Gastrocnemius medialis (tissue), 4 donors: ENCODE results near the gene BLCAP.

ENCODE experiments used
- CTCF ChIP-seq, 5 experiments: fragments of 450-650 bp in 3 of 5; fragments of 200-600 bp in 2 of 5; sonication (generic) in 2 of 5; IDR thresholded peaks in 4 of 5; conservative IDR thresholded peaks in 1 of 5; 1 replicate in 4 of 5; 2 replicates in 1 of 5; pipeline ENCODE4 v1.5.1; 2016 to 2019; ENCODE audit warnings: antibody characterized with exemption in 5 of 5, mild to moderate bottlenecking in 3 of 5, moderate library complexity in 3 of 5
- POLR2A ChIP-seq, 2 donors: fragments of 450-650 bp; IDR thresholded peaks; one replicate each; pipeline ENCODE4 v1.6.1; 2017; ENCODE audit warnings: antibody characterized with exemption in 2 of 2, mild to moderate bottlenecking in 2 of 2, moderate library complexity in 2 of 2

- TF ChIP-seq CTCF (IDR thresholded peaks at IDR 0.05 in 4 of 5, conservative IDR thresholded peaks at IDR 0.05 in 1 of 5): no peak
- no peak for TF ChIP-seq POLR2A (IDR thresholded peaks at IDR 0.05)
These were observed 32.9 kb downstream of the BLCAP start for GRCh38 chr20:37494796-37495195.
